Type B pancreatic cell (in vitro differentiated cells): ENCODE results near the gene ZNF574. TPM values are rescaled to one million over a fixed set of nuclear protein-coding genes. Genes with fewer than 3 reads are reported as not detected.

ENCODE experiments used
- DNase-seq: peaks from one replicate; pipeline ENCODE4 v3.0.0; 2021; ENCODE audit warnings: mixed read lengths; ENCODE audit not compliant: unreplicated experiment; ENCODE audit errors: extremely low spot score
- H3K27ac Mint-ChIP-seq: 2 replicates; pipeline ENCODE4 v1.8.0; 2021; ENCODE audit warnings: mild to moderate bottlenecking, mixed read lengths
- H3K27me3 Mint-ChIP-seq: 2 replicates; pipeline ENCODE4 v1.8.0; 2021; ENCODE audit warnings: mixed read lengths
- H3K36me3 Mint-ChIP-seq: 2 replicates; pipeline ENCODE4 v1.8.0; 2021; ENCODE audit warnings: mixed read lengths
- H3K4me1 Mint-ChIP-seq: one replicate; pipeline ENCODE4 v1.8.0; 2021; ENCODE audit warnings: mixed read lengths; ENCODE audit not compliant: unreplicated experiment
- H3K4me3 Mint-ChIP-seq: 2 replicates; pipeline ENCODE4 v1.8.0; 2021; ENCODE audit warnings: mild to moderate bottlenecking, mixed read lengths
- H3K9me3 Mint-ChIP-seq: 2 replicates; pipeline ENCODE4 v1.8.0; 2021; ENCODE audit warnings: mixed read lengths
- CTCF ChIP-seq: fragments of 200-600 bp; sonication (generic); conservative IDR thresholded peaks from 2 replicates; pipeline ENCODE4 v1.5.0; 2021; ENCODE audit warnings: antibody characterized with exemption, mild to moderate bottlenecking
- long read RNA-seq: library from polyadenylated mRNA; unstranded; transcript quantifications from one replicate; pipeline ENCODE4 v2.0.0, GENCODE V29; 2020
- total RNA-seq: library from RNA; stranded (reverse); gene quantifications from 2 replicates; pipeline ENCODE4 v1.2.1, GENCODE V29; 2021; ENCODE audit warnings: low replicate concordance

The ZNF574 gene
- total RNA-seq, result 20.1 and 20.5 TPM in 2 replicates
- long read RNA-seq, partial matches to known transcripts, result 2 of 2 reads
- long read RNA-seq, other reads (novel, unspliced or antisense), result 0 of 2 reads

- no peaks in the 10 kb centered on the region for H3K9me3 Mint-ChIP-seq
- DNase-seq, result peak; percentile 96
- peak within 1 kb of the TSS; percentile 100 for H3K27ac Mint-ChIP-seq
- H3K4me3 Mint-ChIP-seq, result peak within 1 kb of the TSS; percentile 98
- no peak for TF ChIP-seq CTCF
- peaks cover 15% of the 10 kb centered on the region for H3K27me3 Mint-ChIP-seq
- peaks cover 16% of the 10 kb centered on the region for H3K36me3 Mint-ChIP-seq
- peaks cover 25% of the 10 kb centered on the region for H3K4me1 Mint-ChIP-seq
These were observed at the start of gene ZNF574 for GRCh38 chr19:42075616-42076379. Gene ZNF574 (plus strand): TSS chr19:42076166. CDS start chr19:42078607, 2,441 bp downstream.

- H3K27me3 Mint-ChIP-seq, result peaks cover 24% of the 10 kb centered on the region
- TF ChIP-seq CTCF, result peak; percentile 70
- H3K4me3 Mint-ChIP-seq, result no peak overlapping the region
- H3K9me3 Mint-ChIP-seq, result no peaks in the 10 kb centered on the region
- H3K4me1 Mint-ChIP-seq, result peaks cover 6% of the 10 kb centered on the region
- no peaks in the 10 kb centered on the region for H3K36me3 Mint-ChIP-seq
- no peak for DNase-seq
- H3K27ac Mint-ChIP-seq, result no peak overlapping the region
These were observed 47.4 kb upstream of the ZNF574 start for GRCh38 chr19:42028304-42029216.

GRCh38 chr19:42030645-42031440 lies 45.1 kb upstream of the ZNF574 start:
- no peaks in the 10 kb centered on the region for H3K9me3 Mint-ChIP-seq
- H3K4me1 Mint-ChIP-seq, result peaks cover 6% of the 10 kb centered on the region
- H3K27me3 Mint-ChIP-seq, result peaks cover 24% of the 10 kb centered on the region
- no peak overlapping the region for H3K4me3 Mint-ChIP-seq
- no peak for DNase-seq
- H3K27ac Mint-ChIP-seq, result no peak overlapping the region
- no peaks in the 10 kb centered on the region for H3K36me3 Mint-ChIP-seq
- no peak for TF ChIP-seq CTCF

GRCh38 chr19:42032431-42032830 lies 43.5 kb upstream of the ZNF574 start:
- Mint-ChIP-seq H3K4me3 (no peak overlapping the region), H3K4me1 (peaks cover 6% of the 10 kb centered on the region), H3K36me3 (no peaks in the 10 kb centered on the region), H3K9me3 (no peaks in the 10 kb centered on the region), H3K27ac (no peak overlapping the region), H3K27me3 (peaks cover 17% of the 10 kb centered on the region)
- no peak for TF ChIP-seq CTCF
- DNase-seq, result no peak

GRCh38 chr19:42033413-42033812 lies 42.6 kb upstream of the ZNF574 start:
- no peak overlapping the region for H3K27ac Mint-ChIP-seq
- peaks cover 6% of the 10 kb centered on the region for H3K4me1 Mint-ChIP-seq
- H3K9me3 Mint-ChIP-seq, result no peaks in the 10 kb centered on the region
- TF ChIP-seq CTCF, result no peak
- H3K4me3 Mint-ChIP-seq, result no peak overlapping the region
- no peaks in the 10 kb centered on the region for H3K36me3 Mint-ChIP-seq
- H3K27me3 Mint-ChIP-seq, result peaks cover 13% of the 10 kb centered on the region
- no peak for DNase-seq
